Left ventricle myocardium inferior (tissue), 1 donor: Measurements from ENCODE around the gene RARA. TPM values are rescaled to one million over a fixed set of nuclear protein-coding genes. Genes with fewer than 3 reads are reported as not detected.

Experiments used
- DNase-seq: peaks from one replicate; pipeline ENCODE4 v3.0.0-alpha.2; 2020
- H3K27ac ChIP-seq: fragments of 200-600 bp; replicated peaks from 2 replicates; pipeline ENCODE4 v1.8.0; 2021
- H3K27me3 ChIP-seq: fragments of 200-600 bp; 2 replicates; pipeline ENCODE4 v1.8.0; 2021; ENCODE audit warnings: low read depth
- H3K36me3 ChIP-seq: fragments of 200-600 bp; 2 replicates; pipeline ENCODE4 v1.8.0; 2021
- H3K4me1 ChIP-seq: fragments of 200-600 bp; 2 replicates; pipeline ENCODE4 v1.8.0; 2021
- H3K4me3 ChIP-seq: fragments of 200-600 bp; 2 replicates; pipeline ENCODE4 v1.8.0; 2021; ENCODE audit warnings: mild to moderate bottlenecking, moderate library complexity
- H3K9me3 ChIP-seq: fragments of 200-600 bp; replicated peaks from 2 replicates; pipeline ENCODE4 v1.8.0; 2021
- intact Hi-C: fragments of 100-400 bp; cut with micrococcal nuclease; formaldehyde crosslinking; loops from one replicate; pipeline ENCODE4 v1.11.0; 2022
- total RNA-seq: library from RNA; stranded (reverse); fragmentation: NEBNext Ultra II Directional; extraction: Animal tissue kit (Norgen Biotek cat#: 25700); gene quantifications from one replicate; pipeline ENCODE4 v1.2.1, GENCODE V29; 2021
- TF ChIP-seq, protein P1 (sequence below): fragments of 200-600 bp; IDR thresholded peaks from 2 replicates; pipeline ENCODE4 v1.8.0; 2021; ENCODE audit warnings: antibody characterized with exemption, mild to moderate bottlenecking, borderline replicate concordance
- donor health status: DM: no; HTN: yes; CAD: no; lungs with severe emphysema.

RARA gene
- total RNA-seq, 1 donor from 2014 or later = 17.1 TPM

DNA sequence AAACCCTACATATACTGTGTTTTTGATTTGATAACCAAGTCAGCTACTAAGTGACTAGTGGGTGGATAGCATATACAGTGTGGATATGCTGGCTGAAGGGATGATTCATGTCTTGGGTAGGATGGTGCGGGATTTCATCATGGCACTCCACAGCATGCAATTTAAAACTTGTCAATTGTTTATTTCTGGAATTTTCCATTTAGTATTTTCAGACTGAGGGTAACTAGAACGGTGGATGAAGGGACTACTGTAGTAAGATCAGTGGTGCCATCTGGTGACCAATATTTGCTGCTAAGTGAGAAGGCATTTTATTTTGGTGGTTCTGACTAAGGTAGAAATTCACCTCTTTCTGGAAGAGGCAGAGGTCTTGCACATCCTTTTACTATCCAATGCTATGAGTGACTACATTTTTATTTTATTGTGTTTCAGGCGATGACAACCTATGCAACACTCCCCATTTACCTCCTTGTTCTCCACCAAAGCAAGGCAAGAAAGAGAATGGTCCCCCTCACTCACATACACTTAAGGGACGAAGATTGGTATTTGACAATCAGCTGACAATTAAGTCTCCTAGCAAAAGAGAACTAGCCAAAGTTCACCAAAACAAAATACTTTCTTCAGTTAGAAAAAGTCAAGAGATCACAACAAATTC is 18.2 kb upstream of the RARA start:
- Histone ChIP-seq H3K27ac (peak overlapping the region; percentile 23), H3K9me3 (no peaks in the 10 kb centered on the region), H3K4me3 (no peak overlapping the region), H3K36me3 (no peaks in the 10 kb centered on the region), H3K4me1 (peaks cover 50% of the 10 kb centered on the region), H3K27me3 (no peaks in the 10 kb centered on the region)
- TF ChIP-seq, protein P1, sequence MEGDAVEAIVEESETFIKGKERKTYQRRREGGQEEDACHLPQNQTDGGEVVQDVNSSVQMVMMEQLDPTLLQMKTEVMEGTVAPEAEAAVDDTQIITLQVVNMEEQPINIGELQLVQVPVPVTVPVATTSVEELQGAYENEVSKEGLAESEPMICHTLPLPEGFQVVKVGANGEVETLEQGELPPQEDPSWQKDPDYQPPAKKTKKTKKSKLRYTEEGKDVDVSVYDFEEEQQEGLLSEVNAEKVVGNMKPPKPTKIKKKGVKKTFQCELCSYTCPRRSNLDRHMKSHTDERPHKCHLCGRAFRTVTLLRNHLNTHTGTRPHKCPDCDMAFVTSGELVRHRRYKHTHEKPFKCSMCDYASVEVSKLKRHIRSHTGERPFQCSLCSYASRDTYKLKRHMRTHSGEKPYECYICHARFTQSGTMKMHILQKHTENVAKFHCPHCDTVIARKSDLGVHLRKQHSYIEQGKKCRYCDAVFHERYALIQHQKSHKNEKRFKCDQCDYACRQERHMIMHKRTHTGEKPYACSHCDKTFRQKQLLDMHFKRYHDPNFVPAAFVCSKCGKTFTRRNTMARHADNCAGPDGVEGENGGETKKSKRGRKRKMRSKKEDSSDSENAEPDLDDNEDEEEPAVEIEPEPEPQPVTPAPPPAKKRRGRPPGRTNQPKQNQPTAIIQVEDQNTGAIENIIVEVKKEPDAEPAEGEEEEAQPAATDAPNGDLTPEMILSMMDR = peak; percentile 70
- DNase-seq = no peak
- intact Hi-C loops = loop anchor here (10.0 kb wide), 1 partner anchor 86 kb away; no protein-coding TSS in a partner anchor

- Histone ChIP-seq H3K27me3 (no peaks in the 10 kb centered on the region), H3K9me3 (no peaks in the 10 kb centered on the region), H3K36me3 (no peaks in the 10 kb centered on the region), H3K27ac (peak overlapping the region; percentile 23), H3K4me1 (peaks cover 55% of the 10 kb centered on the region), H3K4me3 (no peak overlapping the region)
- DNase-seq = peak; percentile 51
- intact Hi-C loops = loop anchor here (10.0 kb wide), 1 partner anchor 86 kb away; no protein-coding TSS in a partner anchor
- TF ChIP-seq, protein P1 = no peak
These were observed 17.7 kb upstream of the RARA start for GRCh38 chr17:40291281-40291664.

DNA sequence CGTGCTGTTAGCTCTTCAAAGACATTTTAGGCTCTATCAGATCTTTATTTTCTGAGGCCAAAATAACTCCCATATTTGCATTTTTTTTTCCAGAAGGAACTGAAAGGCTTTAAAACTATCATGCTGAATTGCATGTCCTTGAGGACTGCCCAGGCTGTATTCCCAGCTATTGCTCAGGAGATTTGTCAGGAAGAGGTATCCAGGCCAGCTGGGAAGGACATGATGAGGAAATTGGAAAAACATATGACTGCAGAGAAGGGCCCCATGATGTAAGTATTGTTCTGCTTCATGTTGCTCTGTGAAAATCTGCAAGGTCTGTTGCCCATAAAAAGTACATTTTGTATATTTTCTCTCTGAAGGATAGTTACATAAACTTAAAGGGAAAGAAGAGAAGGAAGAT is 15.6 kb upstream of the RARA start:
- Histone ChIP-seq H3K27ac (peak overlapping the region; percentile 86), H3K36me3 (no peaks in the 10 kb centered on the region), H3K27me3 (no peaks in the 10 kb centered on the region), H3K9me3 (no peaks in the 10 kb centered on the region), H3K4me1 (peaks cover 54% of the 10 kb centered on the region), H3K4me3 (peak overlapping the region; percentile 9)
- TF ChIP-seq, protein P1 = no peak
- no peak for DNase-seq
- intact Hi-C loops = loop anchor here (10.0 kb wide), 1 partner anchor 89 kb away; no protein-coding TSS in a partner anchor

GRCh38 chr17:40295488-40296436 is 13.2 kb upstream of the RARA start:
- Histone ChIP-seq H3K4me1 (peaks cover 63% of the 10 kb centered on the region), H3K27ac (peak overlapping the region; percentile 54), H3K9me3 (no peaks in the 10 kb centered on the region), H3K4me3 (no peak overlapping the region), H3K27me3 (no peaks in the 10 kb centered on the region), H3K36me3 (no peaks in the 10 kb centered on the region)
- intact Hi-C loops = loop anchor here (10.0 kb wide), 1 partner anchor 91 kb away; no protein-coding TSS in a partner anchor
- TF ChIP-seq, protein P1 = no peak
- DNase-seq = no peak

DNA sequence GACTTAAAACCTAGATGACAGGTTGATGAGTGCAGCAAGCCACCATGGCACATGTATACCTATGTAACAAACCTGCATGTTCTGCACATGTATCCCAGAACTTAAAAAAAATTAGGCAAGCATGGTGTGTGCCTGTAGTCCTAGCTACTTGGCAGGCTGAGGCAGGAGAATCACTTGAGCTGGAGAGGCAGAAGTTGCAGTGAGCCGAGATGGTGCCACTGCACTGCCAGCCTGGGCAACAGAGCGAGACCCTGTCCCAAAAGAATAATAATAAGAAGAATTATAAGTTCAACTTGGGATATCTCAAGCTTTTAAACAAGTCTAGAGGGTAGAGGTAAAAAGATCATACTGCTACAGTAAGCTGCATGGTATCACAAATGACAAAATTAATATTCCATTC is 11.5 kb upstream of the RARA start:
- Histone ChIP-seq H3K27me3 (no peaks in the 10 kb centered on the region), H3K36me3 (no peaks in the 10 kb centered on the region), H3K4me3 (no peak overlapping the region), H3K9me3 (no peaks in the 10 kb centered on the region), H3K4me1 (peaks cover 52% of the 10 kb centered on the region), H3K27ac (peak overlapping the region; percentile 54)
- intact Hi-C loops = loop anchor here (10.0 kb wide), 1 partner anchor 93 kb away; no protein-coding TSS in a partner anchor
- no peak for DNase-seq
- TF ChIP-seq, protein P1 = no peak
